Keratinocyte (primary cell): ENCODE measurements around the gene ANTKMT. TPM values are rescaled to one million over a fixed set of nuclear protein-coding genes. Genes with fewer than 3 reads are reported as not detected.

Experiments
- DNase-seq: peaks from one replicate; pipeline ENCODE4 v3.0.0-alpha.2; 2011; ENCODE audit warnings: low read depth, missing footprints, low spot score
- FAIRE-seq: peaks from 2 replicates; lab custom pipeline; 2011; peaks lifted over from hg19 to GRCh38; lab: Jason Lieb, UNC
- H2AFZ ChIP-seq: 2 replicates; pipeline ENCODE4 v1.6.0; 2012; ENCODE audit warnings: low read length, control low read depth, inconsistent platforms; ENCODE audit not compliant: control insufficient read depth
- H3K27ac ChIP-seq: 2 replicates; pipeline ENCODE4 v1.5.1; 2011; ENCODE audit warnings: low read length; ENCODE audit not compliant: control insufficient read depth, insufficient read depth
- H3K27me3 ChIP-seq: 3 replicates; pipeline ENCODE4 v1.6.0; 2011; ENCODE audit warnings: low read length; ENCODE audit not compliant: control insufficient read depth, insufficient read depth; ENCODE audit errors: extremely low read depth
- H3K36me3 ChIP-seq, 2 experiments: 2 replicates in 1 of 2; 3 replicates in 1 of 2; pipeline ENCODE4 v1.5.1; 2011; ENCODE audit warnings: low read length in 2 of 2, mild to moderate bottlenecking in 1 of 2; ENCODE audit not compliant: control insufficient read depth in 2 of 2, insufficient read depth in 2 of 2; ENCODE audit errors: extremely low read depth in 1 of 2
- H3K4me1 ChIP-seq: 3 replicates; pipeline ENCODE4 v1.5.1; 2011; ENCODE audit warnings: low read length; ENCODE audit not compliant: control insufficient read depth, insufficient read depth; ENCODE audit errors: extremely low read depth
- H3K4me2 ChIP-seq: 3 replicates; pipeline ENCODE4 v1.6.0; 2011; ENCODE audit warnings: low read depth, low read length; ENCODE audit not compliant: control insufficient read depth, insufficient read depth; ENCODE audit errors: extremely low read depth
- H3K4me3 ChIP-seq, 3 experiments: fragments of 200-600 bp in 1 of 3; sonication (generic) in 1 of 3; 2 replicates in 2 of 3; 3 replicates in 1 of 3; pipeline ENCODE4 v1.5.1; 2011 to 2016; ENCODE audit warnings: low read length in 3 of 3, mild to moderate bottlenecking in 3 of 3, control low read depth in 2 of 3, inconsistent platforms in 1 of 3, low read depth in 1 of 3, mixed read lengths in 1 of 3, mixed run types in 1 of 3, moderate library complexity in 1 of 3; ENCODE audit not compliant: control insufficient read depth in 2 of 3, insufficient read depth in 2 of 3; ENCODE audit errors: extremely low read depth in 1 of 3
- H3K79me2 ChIP-seq: 2 replicates; pipeline ENCODE4 v1.6.0; 2012; ENCODE audit warnings: low read length; ENCODE audit not compliant: control insufficient read depth, insufficient read depth
- H3K9ac ChIP-seq: 3 replicates; pipeline ENCODE4 v1.6.0; 2011; ENCODE audit warnings: low read length; ENCODE audit not compliant: control insufficient read depth, insufficient read depth; ENCODE audit errors: extremely low read depth
- H3K9me1 ChIP-seq: 3 replicates; pipeline ENCODE4 v1.6.0; 2011; ENCODE audit warnings: low read length; ENCODE audit not compliant: control insufficient read depth, insufficient read depth; ENCODE audit errors: extremely low read depth
- H3K9me3 ChIP-seq: 2 replicates; pipeline ENCODE4 v1.5.1; 2012; ENCODE audit warnings: low read depth, low read length; ENCODE audit not compliant: control insufficient read depth
- H4K20me1 ChIP-seq: 3 replicates; pipeline ENCODE4 v1.6.0; 2011; ENCODE audit warnings: low read length; ENCODE audit not compliant: control insufficient read depth, insufficient read depth; ENCODE audit errors: extremely low read depth
- CTCF ChIP-seq, 3 experiments: IDR thresholded peaks in 1 of 3; conservative IDR thresholded peaks in 1 of 3; optimal IDR thresholded peaks in 1 of 3; 2 replicates in 2 of 3; 3 replicates in 1 of 3; pipeline versions ENCODE3 to v1.5.1; 2011; ENCODE audit warnings: low read length in 3 of 3, mild to moderate bottlenecking in 3 of 3, moderate library complexity in 2 of 3, control low read depth in 1 of 3, inconsistent platforms in 1 of 3; ENCODE audit not compliant: insufficient read depth in 2 of 3; ENCODE audit errors: extremely low read depth in 1 of 3
- EZH2 ChIP-seq: IDR thresholded peaks from one replicate; pipeline ENCODE4 v1.6.1; 2012; ENCODE audit warnings: inconsistent platforms, mild to moderate bottlenecking, low read length, moderate library complexity
- dilution Hi-C: fragments of 300-500 bp; cut with MboI; formaldehyde crosslinking; loops from one replicate; pipeline ENCODE4 v1.7.0; 2020; ENCODE audit warnings: low sequenced_read_pairs; ENCODE audit not compliant: extremely low pct_ligation_motif_present
- polyA plus RNA-seq, 5 experiments: library from polyadenylated mRNA; depleted of rRNA in 3 of 5; stranded (reverse) in 3 of 5; stranded (forward) in 1 of 5; unstranded in 1 of 5; fragments of >200 nt; gene quantifications; 1 replicate in 1 of 5; 2 replicates in 3 of 5; 3 replicates in 1 of 5; pipeline versions ENCODE4 v1.2.1 to v1.2.3, GENCODE V29; 2011 to 2012; ENCODE audit warnings: missing spikeins in 2 of 5, low read depth in 1 of 5, low replicate concordance in 1 of 5

The ANTKMT gene
- polyA plus RNA-seq, 1 donor (not counting 4 experiments of a cell fraction or from before 2014, with no cell fraction given): 5.6 TPM

GRCh38 chr16:740459-740763, 19.5 kb downstream of the ANTKMT start:
- Histone ChIP-seq H3K27me3 (no peaks in the 10 kb centered on the region), H3K9ac (peak overlapping the region; percentile 83), H2AFZ (peak overlapping the region; percentile 40), H3K36me3 (peaks cover 16 to 17% of the 10 kb centered on the region in 2 experiments), H3K9me3 (no peaks in the 10 kb centered on the region), H4K20me1 (no peaks in the 10 kb centered on the region), H3K4me2 (peak overlapping the region; percentile 76), H3K27ac (peak overlapping the region; percentile 63), H3K79me2 (peaks cover 12% of the 10 kb centered on the region), H3K4me3 (peak overlapping the region; percentile 76 to 91 (median 88)), H3K9me1 (no peaks in the 10 kb centered on the region), H3K4me1 (peaks cover 17% of the 10 kb centered on the region)
- dilution Hi-C loops: no loop called here
- no peak for DNase-seq
- FAIRE-seq: no peak
- TF ChIP-seq CTCF (optimal IDR thresholded peaks at IDR 0.05 in 1 of 3, IDR thresholded peaks at IDR 0.05 in 1 of 3, conservative IDR thresholded peaks at IDR 0.05 in 1 of 3; ENCODE audit: extremely low read depth in 1 of 3, insufficient read depth in 2 of 3, low read length in 3 of 3): no peak
- no peak for TF ChIP-seq EZH2

- H3K27ac ChIP-seq: peak within 1 kb of the TSS; percentile 63
- peak within 1 kb of the TSS; percentile 76 to 91 (median 88) for H3K4me3 ChIP-seq
- FAIRE-seq (no peak), DNase-seq (no peak)
- H3K4me1 ChIP-seq: peaks cover 17% of the 10 kb centered on the region
- H3K27me3 ChIP-seq: no peaks in the 10 kb centered on the region
- H3K79me2 ChIP-seq: peaks cover 12% of the 10 kb centered on the region
- H3K9me1 ChIP-seq: no peaks in the 10 kb centered on the region
- H3K36me3 ChIP-seq: peaks cover 11 to 14% of the 10 kb centered on the region in 2 experiments
- H3K9me3 ChIP-seq: no peaks in the 10 kb centered on the region
- dilution Hi-C loops: no loop called here
- peak within 1 kb of the TSS; percentile 83 for H3K9ac ChIP-seq
- peak; percentile 60 to 92 (median 82) for TF ChIP-seq CTCF (optimal IDR thresholded peaks at IDR 0.05 in 1 of 3, IDR thresholded peaks at IDR 0.05 in 1 of 3, conservative IDR thresholded peaks at IDR 0.05 in 1 of 3; ENCODE audit: extremely low read depth in 1 of 3, insufficient read depth in 2 of 3, low read length in 3 of 3)
- no peak for TF ChIP-seq EZH2
- H3K4me2 ChIP-seq: peak within 1 kb of the TSS; percentile 89
- peak within 1 kb of the TSS; percentile 86 for H2AFZ ChIP-seq
- H4K20me1 ChIP-seq: no peaks in the 10 kb centered on the region
These were observed 20.0 kb downstream of the ANTKMT start, which contains the start of gene CIAO3 for GRCh38 chr16:740764-741505. Gene CIAO3 (minus strand): TSS chr16:740997. CDS start chr16:740985, 12 bp downstream.
